Liver (tissue), 9 donors: Measurements from ENCODE around the gene JCHAIN. TPM values are rescaled to one million over a fixed set of nuclear protein-coding genes. Genes with fewer than 3 reads are reported as not detected.

ENCODE experiments used
- DNase-seq: peaks from one replicate; pipeline ENCODE4 v3.0.0-alpha.2; 2017; ENCODE audit warnings: low spot score
- H3K27ac ChIP-seq, 2 donors: one replicate each; pipeline ENCODE4 v1.7.0; 2013; ENCODE audit warnings: inconsistent platforms in 2 of 2, low read length in 2 of 2, control low read depth in 1 of 2, low read depth in 1 of 2, mild to moderate bottlenecking in 1 of 2
- H3K27me3 ChIP-seq, 4 donors: one replicate each; pipeline versions ENCODE4 v1.6.1 to v1.7.0; 2013; ENCODE audit warnings: low read length in 3 of 4, inconsistent platforms in 1 of 4, mild to moderate bottlenecking in 1 of 4, moderate library complexity in 1 of 4; ENCODE audit not compliant: control insufficient read depth in 4 of 4, insufficient read depth in 4 of 4
- H3K36me3 ChIP-seq, 4 donors: one replicate each; pipeline versions ENCODE4 v1.6.1 to v1.7.0; 2013; ENCODE audit warnings: low read length in 3 of 4, mild to moderate bottlenecking in 3 of 4, low read depth in 1 of 4, moderate library complexity in 1 of 4; ENCODE audit not compliant: control insufficient read depth in 4 of 4, insufficient read depth in 3 of 4
- H3K4me1 ChIP-seq, 4 donors: one replicate each; pipeline versions ENCODE4 v1.6.1 to v1.7.0; 2013; ENCODE audit warnings: low read length in 3 of 4, mild to moderate bottlenecking in 3 of 4, moderate library complexity in 1 of 4; ENCODE audit not compliant: control insufficient read depth in 4 of 4, insufficient read depth in 4 of 4
- H3K4me3 ChIP-seq, 3 donors: one replicate each; pipeline versions ENCODE4 v1.6.1 to v1.7.0; 2013; ENCODE audit warnings: low read length in 3 of 3, control low read depth in 1 of 3, low read depth in 1 of 3, mild to moderate bottlenecking in 1 of 3
- H3K9ac ChIP-seq, 2 donors: one replicate each; pipeline ENCODE4 v1.7.0; 2013; ENCODE audit warnings: low read length in 2 of 2, mild to moderate bottlenecking in 2 of 2, moderate library complexity in 2 of 2, control low read depth in 1 of 2, low read depth in 1 of 2
- H3K9me3 ChIP-seq, 4 donors: one replicate each; pipeline versions ENCODE4 v1.6.1 to v1.7.0; 2013; ENCODE audit warnings: low read length in 3 of 4; ENCODE audit not compliant: control insufficient read depth in 4 of 4
- EGR1 ChIP-seq, 2 donors: IDR thresholded peaks; 2 replicates each; pipeline ENCODE4 v1.6.1; 2016 to 2018; ENCODE audit warnings: antibody characterized with exemption in 2 of 2, low read depth in 2 of 2
- FOXA1 ChIP-seq: IDR thresholded peaks from 2 replicates; pipeline ENCODE4 v1.6.1; 2016; ENCODE audit warnings: antibody characterized with exemption
- FOXA2 ChIP-seq: IDR thresholded peaks from 2 replicates; pipeline ENCODE4 v1.6.1; 2016; ENCODE audit warnings: antibody characterized with exemption
- GABPA ChIP-seq, 2 donors: IDR thresholded peaks in 1 of 2; conservative IDR thresholded peaks in 1 of 2; 2 replicates each; pipeline ENCODE4 v1.6.1; 2016; ENCODE audit warnings: antibody characterized with exemption in 2 of 2, mild to moderate bottlenecking in 1 of 2, moderate library complexity in 1 of 2
- HNF4A ChIP-seq, 2 donors: conservative IDR thresholded peaks; 2 replicates each; pipeline ENCODE4 v1.6.1; 2016; ENCODE audit warnings: antibody characterized with exemption in 2 of 2, mild to moderate bottlenecking in 2 of 2
- HNF4G ChIP-seq: IDR thresholded peaks from 2 replicates; pipeline ENCODE4 v1.6.1; 2016; ENCODE audit warnings: antibody characterized with exemption
- JUND ChIP-seq, 2 donors: IDR thresholded peaks; 2 replicates each; pipeline ENCODE4 v1.6.1; 2016; ENCODE audit warnings: antibody characterized with exemption in 2 of 2
- NR2F2 ChIP-seq: IDR thresholded peaks from 2 replicates; pipeline ENCODE4 v1.6.1; 2016; ENCODE audit warnings: antibody characterized with exemption
- RAD21 ChIP-seq, 2 donors: IDR thresholded peaks; 2 replicates each; pipeline ENCODE4 v1.6.1; 2016; ENCODE audit warnings: antibody characterized with exemption in 2 of 2, mild to moderate bottlenecking in 2 of 2
- RXRA ChIP-seq, 2 donors: IDR thresholded peaks; 2 replicates each; pipeline ENCODE4 v1.6.1; 2017 to 2018; ENCODE audit warnings: antibody characterized with exemption in 2 of 2, mild to moderate bottlenecking in 1 of 2
- SP1 ChIP-seq: IDR thresholded peaks from 2 replicates; pipeline ENCODE4 v1.6.1; 2018; ENCODE audit warnings: antibody characterized with exemption, mild to moderate bottlenecking
- YY1 ChIP-seq: IDR thresholded peaks from 2 replicates; pipeline ENCODE4 v1.6.1; 2016; ENCODE audit warnings: antibody characterized with exemption, mild to moderate bottlenecking
- polyA plus RNA-seq, 2 donors: library from polyadenylated mRNA; stranded (reverse) in 1 of 2; unstranded in 1 of 2; fragments of 200-250 nt in 1 of 2; fragments of >200 nt in 1 of 2; fragmentation: Nextera tagmentation in 1 of 2; extraction: Ambion mirVana in 1 of 2; gene quantifications; one replicate each; pipeline versions ENCODE4 v1.2.1 to v1.2.3, GENCODE V29; 2013 to 2015
- total RNA-seq, 2 donors: library from RNA; depleted of rRNA; stranded (reverse); fragments of >200 nt; gene quantifications; one replicate each; pipeline ENCODE4 v1.2.3, GENCODE V29; 2014
- TF ChIP-seq, protein P1 (sequence below): IDR thresholded peaks from 2 replicates; pipeline ENCODE4 v1.6.1; 2016; ENCODE audit warnings: antibody characterized with exemption
- TF ChIP-seq, protein P2 (sequence below): fragments of 150-350 bp; IDR thresholded peaks from 2 replicates; pipeline ENCODE4 v1.5.1; 2017; ENCODE audit warnings: improper control_type of control experiment, low read depth, low read length; ENCODE audit not compliant: missing input control
- TF ChIP-seq, protein P3 (sequence below): IDR thresholded peaks from 2 replicates; pipeline ENCODE4 v1.6.1; 2016; ENCODE audit warnings: antibody characterized with exemption, mild to moderate bottlenecking
- TF ChIP-seq, protein P4 (sequence below): IDR thresholded peaks from 2 replicates; pipeline ENCODE4 v1.6.1; 2016; ENCODE audit warnings: antibody characterized with exemption
- donor health status: healthy.
- donor health status: healthy.
- donor health status: healthy.
- donor health status: healthy.
- donor health status: healthy.

The JCHAIN gene
- total and polyA plus RNA-seq, 4 donors, result 2.1 to 69.5 (median 9.7) TPM

DNA sequence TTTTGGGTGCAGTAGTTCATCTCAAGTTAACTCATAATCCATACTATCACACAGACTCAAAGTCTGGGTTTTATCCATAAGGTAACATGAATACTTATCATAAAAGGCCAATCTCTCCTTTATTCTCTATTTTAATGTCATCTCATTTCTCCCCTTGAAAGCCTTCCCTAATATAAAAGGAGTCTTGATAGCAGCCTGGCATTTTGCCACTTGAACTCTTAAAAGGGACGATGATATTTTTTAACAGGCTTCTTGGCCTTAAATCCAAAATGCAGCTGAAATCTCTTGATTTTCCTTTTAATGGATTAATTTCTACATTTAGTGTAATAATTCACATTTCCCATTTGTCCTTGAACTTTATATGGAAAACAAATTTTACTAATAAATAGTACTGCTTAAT lies 8.4 kb upstream of the JCHAIN start (continued):
- TF ChIP-seq, protein P1, sequence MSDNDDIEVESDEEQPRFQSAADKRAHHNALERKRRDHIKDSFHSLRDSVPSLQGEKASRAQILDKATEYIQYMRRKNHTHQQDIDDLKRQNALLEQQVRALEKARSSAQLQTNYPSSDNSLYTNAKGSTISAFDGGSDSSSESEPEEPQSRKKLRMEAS, result no peak
- TF ChIP-seq, protein P2, sequence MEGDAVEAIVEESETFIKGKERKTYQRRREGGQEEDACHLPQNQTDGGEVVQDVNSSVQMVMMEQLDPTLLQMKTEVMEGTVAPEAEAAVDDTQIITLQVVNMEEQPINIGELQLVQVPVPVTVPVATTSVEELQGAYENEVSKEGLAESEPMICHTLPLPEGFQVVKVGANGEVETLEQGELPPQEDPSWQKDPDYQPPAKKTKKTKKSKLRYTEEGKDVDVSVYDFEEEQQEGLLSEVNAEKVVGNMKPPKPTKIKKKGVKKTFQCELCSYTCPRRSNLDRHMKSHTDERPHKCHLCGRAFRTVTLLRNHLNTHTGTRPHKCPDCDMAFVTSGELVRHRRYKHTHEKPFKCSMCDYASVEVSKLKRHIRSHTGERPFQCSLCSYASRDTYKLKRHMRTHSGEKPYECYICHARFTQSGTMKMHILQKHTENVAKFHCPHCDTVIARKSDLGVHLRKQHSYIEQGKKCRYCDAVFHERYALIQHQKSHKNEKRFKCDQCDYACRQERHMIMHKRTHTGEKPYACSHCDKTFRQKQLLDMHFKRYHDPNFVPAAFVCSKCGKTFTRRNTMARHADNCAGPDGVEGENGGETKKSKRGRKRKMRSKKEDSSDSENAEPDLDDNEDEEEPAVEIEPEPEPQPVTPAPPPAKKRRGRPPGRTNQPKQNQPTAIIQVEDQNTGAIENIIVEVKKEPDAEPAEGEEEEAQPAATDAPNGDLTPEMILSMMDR, result no peak
- TF ChIP-seq YY1, result no peak
- no peak for TF ChIP-seq SP1
- TF ChIP-seq RAD21 (IDR thresholded peaks at IDR 0.05), result no peak
- TF ChIP-seq EGR1 (IDR thresholded peaks at IDR 0.05; ENCODE audit: low read depth in 2 of 2), result no peak
- no peak for TF ChIP-seq FOXA2

DNA sequence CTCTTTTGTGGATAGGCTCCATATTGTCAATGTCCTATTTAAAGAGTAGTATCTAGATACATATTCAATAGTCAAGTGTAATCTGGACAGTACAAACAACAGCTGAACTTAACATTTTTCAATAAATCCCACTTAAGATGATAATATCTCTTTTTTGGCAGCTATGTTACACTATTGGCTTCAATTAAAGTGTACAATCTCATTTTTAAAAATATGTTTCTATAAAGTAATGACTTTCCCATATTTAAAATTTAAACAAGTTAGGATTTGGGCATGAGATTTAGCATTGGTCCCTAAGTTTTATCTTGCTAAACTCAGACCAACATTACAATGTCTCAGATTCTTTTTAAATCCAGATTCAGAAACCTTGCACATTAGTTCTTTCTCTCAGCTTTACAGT lies 7.9 kb upstream of the JCHAIN start:
- Histone ChIP-seq H3K4me3 (no peak overlapping the region), H3K9me3 (no peaks in the 10 kb centered on the region), H3K4me1 (peaks cover 0 to 2% (median 0%) of the 10 kb centered on the region in 4 donors), H3K36me3 (no peaks in the 10 kb centered on the region), H3K27me3 (no peaks in the 10 kb centered on the region), H3K27ac (no peak overlapping the region), H3K9ac (no peak overlapping the region)
- DNase-seq, result no peak
- TF ChIP-seq HNF4A (conservative IDR thresholded peaks at IDR 0.05), result no peak
- TF ChIP-seq, protein P3, sequence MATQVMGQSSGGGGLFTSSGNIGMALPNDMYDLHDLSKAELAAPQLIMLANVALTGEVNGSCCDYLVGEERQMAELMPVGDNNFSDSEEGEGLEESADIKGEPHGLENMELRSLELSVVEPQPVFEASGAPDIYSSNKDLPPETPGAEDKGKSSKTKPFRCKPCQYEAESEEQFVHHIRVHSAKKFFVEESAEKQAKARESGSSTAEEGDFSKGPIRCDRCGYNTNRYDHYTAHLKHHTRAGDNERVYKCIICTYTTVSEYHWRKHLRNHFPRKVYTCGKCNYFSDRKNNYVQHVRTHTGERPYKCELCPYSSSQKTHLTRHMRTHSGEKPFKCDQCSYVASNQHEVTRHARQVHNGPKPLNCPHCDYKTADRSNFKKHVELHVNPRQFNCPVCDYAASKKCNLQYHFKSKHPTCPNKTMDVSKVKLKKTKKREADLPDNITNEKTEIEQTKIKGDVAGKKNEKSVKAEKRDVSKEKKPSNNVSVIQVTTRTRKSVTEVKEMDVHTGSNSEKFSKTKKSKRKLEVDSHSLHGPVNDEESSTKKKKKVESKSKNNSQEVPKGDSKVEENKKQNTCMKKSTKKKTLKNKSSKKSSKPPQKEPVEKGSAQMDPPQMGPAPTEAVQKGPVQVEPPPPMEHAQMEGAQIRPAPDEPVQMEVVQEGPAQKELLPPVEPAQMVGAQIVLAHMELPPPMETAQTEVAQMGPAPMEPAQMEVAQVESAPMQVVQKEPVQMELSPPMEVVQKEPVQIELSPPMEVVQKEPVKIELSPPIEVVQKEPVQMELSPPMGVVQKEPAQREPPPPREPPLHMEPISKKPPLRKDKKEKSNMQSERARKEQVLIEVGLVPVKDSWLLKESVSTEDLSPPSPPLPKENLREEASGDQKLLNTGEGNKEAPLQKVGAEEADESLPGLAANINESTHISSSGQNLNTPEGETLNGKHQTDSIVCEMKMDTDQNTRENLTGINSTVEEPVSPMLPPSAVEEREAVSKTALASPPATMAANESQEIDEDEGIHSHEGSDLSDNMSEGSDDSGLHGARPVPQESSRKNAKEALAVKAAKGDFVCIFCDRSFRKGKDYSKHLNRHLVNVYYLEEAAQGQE, result no peak
- TF ChIP-seq HNF4G, result no peak
- TF ChIP-seq, protein P1, result no peak
- TF ChIP-seq JUND (IDR thresholded peaks at IDR 0.05), result no peak
- TF ChIP-seq GABPA (IDR thresholded peaks at IDR 0.05 in 1 of 2, conservative IDR thresholded peaks at IDR 0.05 in 1 of 2), result no peak
- TF ChIP-seq RXRA (IDR thresholded peaks at IDR 0.05), result no peak
- TF ChIP-seq, protein P4, sequence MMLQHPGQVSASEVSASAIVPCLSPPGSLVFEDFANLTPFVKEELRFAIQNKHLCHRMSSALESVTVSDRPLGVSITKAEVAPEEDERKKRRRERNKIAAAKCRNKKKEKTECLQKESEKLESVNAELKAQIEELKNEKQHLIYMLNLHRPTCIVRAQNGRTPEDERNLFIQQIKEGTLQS, result no peak
- no peak for TF ChIP-seq SP1
- TF ChIP-seq FOXA1, result no peak
- TF ChIP-seq NR2F2, result no peak
- TF ChIP-seq, protein P2, result no peak
- TF ChIP-seq FOXA2, result no peak
